C4-2B (cell line): Measurements from ENCODE around the gene BNC2.

Experiments used
- ZFX ChIP-seq: fragments of 450-650 bp; IDR thresholded peaks from 2 replicates; pipeline ENCODE4 v1.6.1; 2017
- TF ChIP-seq, protein P1 (sequence below): fragments of 450-650 bp; conservative IDR thresholded peaks from 2 replicates; pipeline ENCODE4 v1.5.1; 2017; ENCODE audit warnings: mild to moderate bottlenecking

DNA sequence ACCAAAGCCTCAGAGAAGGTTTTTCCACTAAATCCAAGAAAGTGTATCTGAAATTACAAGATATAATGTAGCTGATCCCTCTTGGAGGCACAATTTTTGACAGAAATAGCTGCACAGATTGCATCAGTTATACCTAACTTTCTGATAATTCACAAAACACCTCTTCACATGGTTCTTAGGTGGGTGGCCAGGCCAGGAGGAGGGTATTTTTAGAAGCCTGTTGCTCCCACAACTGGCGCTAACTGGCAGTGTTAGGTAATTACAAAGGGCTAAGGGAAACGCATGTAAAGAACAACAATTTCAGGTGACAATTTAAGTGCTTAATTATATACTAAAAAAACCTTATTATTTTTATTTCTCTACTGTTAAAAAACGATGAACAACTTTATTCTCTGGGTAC, 247.9 kb downstream of the BNC2 start:
- TF ChIP-seq, protein P1, sequence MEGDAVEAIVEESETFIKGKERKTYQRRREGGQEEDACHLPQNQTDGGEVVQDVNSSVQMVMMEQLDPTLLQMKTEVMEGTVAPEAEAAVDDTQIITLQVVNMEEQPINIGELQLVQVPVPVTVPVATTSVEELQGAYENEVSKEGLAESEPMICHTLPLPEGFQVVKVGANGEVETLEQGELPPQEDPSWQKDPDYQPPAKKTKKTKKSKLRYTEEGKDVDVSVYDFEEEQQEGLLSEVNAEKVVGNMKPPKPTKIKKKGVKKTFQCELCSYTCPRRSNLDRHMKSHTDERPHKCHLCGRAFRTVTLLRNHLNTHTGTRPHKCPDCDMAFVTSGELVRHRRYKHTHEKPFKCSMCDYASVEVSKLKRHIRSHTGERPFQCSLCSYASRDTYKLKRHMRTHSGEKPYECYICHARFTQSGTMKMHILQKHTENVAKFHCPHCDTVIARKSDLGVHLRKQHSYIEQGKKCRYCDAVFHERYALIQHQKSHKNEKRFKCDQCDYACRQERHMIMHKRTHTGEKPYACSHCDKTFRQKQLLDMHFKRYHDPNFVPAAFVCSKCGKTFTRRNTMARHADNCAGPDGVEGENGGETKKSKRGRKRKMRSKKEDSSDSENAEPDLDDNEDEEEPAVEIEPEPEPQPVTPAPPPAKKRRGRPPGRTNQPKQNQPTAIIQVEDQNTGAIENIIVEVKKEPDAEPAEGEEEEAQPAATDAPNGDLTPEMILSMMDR, result no peak
- TF ChIP-seq ZFX, result no peak
